ENCODE results near the gene USP14. TPM values are rescaled to one million over a fixed set of nuclear protein-coding genes. Genes with fewer than 3 reads are reported as not detected.
"Not testable (repeated sequence)": the region's sequence is repeated elsewhere in the genome, so short reads cannot be mapped to it uniquely, and the experiment has no call there.

Gene USP14
- 10 to 100 TPM; 11.5 to 41.2 (median 33.0) TPM for total RNA-seq

DNA sequence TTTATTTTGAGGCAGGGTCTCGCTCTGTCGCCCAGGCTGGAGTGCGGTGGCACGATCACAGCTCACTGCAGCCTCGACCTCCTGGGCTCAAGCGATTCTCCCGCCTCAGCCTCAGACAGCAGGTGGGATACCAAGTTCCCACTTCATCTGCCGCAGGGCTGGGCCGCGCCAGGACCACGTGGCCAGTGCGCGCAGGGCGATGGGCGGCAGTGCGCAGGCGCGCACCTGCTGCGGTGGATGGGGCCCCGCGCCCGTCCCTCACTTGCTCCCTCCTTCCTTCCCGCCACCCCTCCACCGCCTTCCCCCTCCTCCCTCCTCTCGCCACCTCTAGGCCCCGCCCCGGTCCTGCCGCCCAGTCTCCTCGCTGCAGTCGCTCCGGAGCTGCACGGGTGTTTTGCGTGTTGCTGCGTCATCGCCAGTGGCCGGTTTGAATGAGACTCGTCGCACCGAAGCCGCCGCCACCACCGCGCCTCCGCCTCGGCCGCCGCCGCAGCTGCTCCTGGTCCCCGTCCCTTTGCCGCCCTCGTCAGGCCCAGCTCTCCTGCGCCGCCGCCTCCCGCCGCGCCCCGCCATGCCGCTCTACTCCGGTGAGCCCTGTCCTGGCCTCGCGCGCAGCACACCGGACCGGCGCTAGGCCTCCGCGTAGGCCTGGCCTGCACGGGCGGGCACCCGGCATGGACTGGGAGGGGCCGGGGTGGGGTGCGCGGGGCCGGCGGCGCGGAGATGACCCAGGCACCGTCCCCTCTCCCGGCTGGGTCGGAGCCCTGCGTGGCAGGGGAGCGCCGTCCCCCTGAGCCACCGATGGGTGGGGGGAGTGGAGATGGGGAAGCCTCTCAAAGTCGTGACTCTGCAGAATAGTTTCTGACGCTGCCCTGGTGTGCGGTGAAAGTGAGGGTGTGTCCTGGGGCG is at the start of gene USP14:
Gene USP14 (plus strand): TSS at position 430 of the 909 bp plus-strand sequence. CDS start 142 bp downstream, at position 572.
- TF ChIP-seq POLR2A (IDR thresholded peaks at IDR 0.05) (peak in 2 of 4 donors; percentile 77 to 82), CTCF (IDR thresholded peaks at IDR 0.05) (peak in 2 of 6 experiments; percentile 15 to 40), POLR2AphosphoS5 (IDR thresholded peaks at IDR 0.05) (peak; percentile 72 to 81), EP300 (IDR thresholded peaks at IDR 0.05) (no peak)
- 2% methylated on average over 34 to 48 of the region's 89 CpGs for WGBS, 2 donors
- DNase-seq, result peak; percentile 97 to 98
- peak; percentile 98 for ATAC-seq (ENCODE audit: low FRiP score in 2 of 2)
- H3K27ac ChIP-seq, result peak within 1 kb of the TSS; percentile 81 to 93 (median 92)
- H3K4me3 ChIP-seq, result peak within 1 kb of the TSS; percentile 30 to 99 (median 88)
- H3K9me3 ChIP-seq, result no peaks in the 10 kb centered on the region
- H3K27me3 ChIP-seq, result no peaks in the 10 kb centered on the region
- H3K4me1 ChIP-seq, result peaks cover 14 to 22% (median 18%) of the 10 kb centered on the region in 4 donors
- H3K36me3 ChIP-seq, result peaks cover 0 to 2% (median 0%) of the 10 kb centered on the region in 4 donors

- not testable (repeated sequence) for H3K27me3 ChIP-seq, H3K4me3 ChIP-seq, H3K36me3 ChIP-seq, H3K27ac ChIP-seq, DNase-seq, H3K9me3 ChIP-seq, H3K4me1 ChIP-seq
- 30 to 42% methylated on average over 2 to 3 of the region's 3 CpGs for WGBS, 2 donors
- ATAC-seq (ENCODE audit: low FRiP score in 2 of 2), result peak; percentile 57 to 59
Observed at GRCh38 chr18:108665-109063, 49.7 kb upstream of the USP14 start.

DNA sequence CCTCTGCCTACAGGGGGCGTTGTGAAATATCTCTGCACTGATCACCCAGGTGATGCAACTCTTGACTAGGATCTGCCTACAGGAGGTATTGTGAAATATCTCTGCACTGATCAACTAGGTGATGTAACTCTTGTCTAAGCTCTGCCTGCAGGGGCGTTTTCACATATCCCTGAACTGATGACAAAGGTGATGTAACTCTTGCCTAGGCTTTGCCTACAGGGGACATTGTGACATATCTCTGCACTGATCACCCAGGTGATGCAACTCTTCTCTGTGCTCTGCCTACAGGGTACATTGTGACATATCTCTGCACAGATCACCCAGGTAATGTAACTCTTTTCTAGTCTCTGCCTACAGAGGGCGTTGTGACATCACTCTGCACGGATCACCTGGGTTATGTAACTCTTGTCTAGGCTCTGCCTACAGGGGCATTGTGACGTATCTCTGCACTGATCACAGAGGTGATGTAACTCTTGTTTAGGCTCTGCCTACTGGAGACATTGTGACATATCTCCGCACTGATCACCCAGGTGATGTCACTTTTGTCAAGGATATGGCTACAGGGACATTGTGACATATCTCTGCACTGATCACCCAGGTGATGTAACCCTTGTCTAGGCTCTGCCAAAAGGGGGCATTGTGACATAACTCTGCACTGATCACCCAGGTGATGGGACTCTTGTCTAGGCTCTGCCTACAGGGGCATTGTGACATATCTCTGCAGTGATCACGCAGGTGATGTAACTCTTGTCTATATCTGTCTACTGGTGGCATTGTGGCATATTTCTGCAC is 49.0 kb upstream of the USP14 start:
- H3K4me3 ChIP-seq, H3K9me3 ChIP-seq, H3K27ac ChIP-seq, H3K36me3 ChIP-seq, H3K27me3 ChIP-seq, H3K4me1 ChIP-seq: not testable (repeated sequence)
- 27 to 35% methylated on average over 4 to 7 of the region's 7 CpGs for WGBS, 2 donors
- ATAC-seq (ENCODE audit: low FRiP score in 2 of 2) (peak; percentile 46 to 71), DNase-seq (peak in 1 of 2 donors; percentile 72)
- TF ChIP-seq CTCF (IDR thresholded peaks at IDR 0.05), result peak in 2 of 6 experiments; percentile 7 to 30

DNA sequence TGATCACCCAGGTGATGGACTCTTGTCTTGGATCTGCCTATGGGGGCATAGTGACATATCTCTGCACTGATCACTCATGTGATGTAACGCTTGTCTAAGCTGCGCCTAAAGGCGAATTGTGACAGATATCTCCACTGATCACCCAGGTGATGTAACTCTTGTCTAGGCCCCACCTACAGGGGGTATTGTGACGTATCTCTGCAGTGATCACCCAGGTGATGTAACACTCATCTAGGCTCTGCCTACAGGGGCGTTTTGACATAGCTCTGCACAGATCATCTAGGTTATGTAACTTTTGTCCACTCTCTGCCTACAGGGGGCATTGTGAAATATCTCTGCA is 48.5 kb upstream of the USP14 start:
- not testable (repeated sequence) for H3K36me3 ChIP-seq; H3K27ac ChIP-seq; H3K4me3 ChIP-seq; H3K4me1 ChIP-seq; H3K9me3 ChIP-seq; H3K27me3 ChIP-seq; DNase-seq; ATAC-seq (ENCODE audit: low FRiP score in 2 of 2)
- WGBS, 2 donors, result 38 to 49% methylated on average over 5 of the region's 5 CpGs

GRCh38 chr18:110351-111201 is 47.8 kb upstream of the USP14 start:
- not testable (repeated sequence) for H3K36me3 ChIP-seq, DNase-seq, H3K27me3 ChIP-seq, H3K4me3 ChIP-seq, H3K27ac ChIP-seq, H3K4me1 ChIP-seq, H3K9me3 ChIP-seq
- ATAC-seq (ENCODE audit: low FRiP score in 2 of 2), result peak; percentile 16 to 23
- WGBS, 2 donors, result 59% methylated on average over 4 of the region's 4 CpGs

Measured in upper lobe of left lung (tissue), 6 donors.